ENCODE data around the gene CPTP. TPM values are rescaled to one million over a fixed set of nuclear protein-coding genes. Genes with fewer than 3 reads are reported as not detected.

Gene CPTP
- total RNA-seq, 1 experiment from 2014 or later, result 52.2 TPM

GRCh38 chr1:1337793-1338147 is 13.2 kb downstream of the CPTP start:
- intact Hi-C loops (cut with micrococcal nuclease; ENCODE audit: unreplicated experiment), result no loop called here
- ATAC-seq (peak; percentile 62), DNase-seq (ENCODE audit: low read depth, low spot score) (no peak)
- Histone ChIP-seq H3K4me3 (ENCODE audit: low read depth in 2 of 2, low read length in 2 of 2) (no peak overlapping the region), H3K27ac (ENCODE audit: low read length) (no peak overlapping the region), H3K4me1 (ENCODE audit: control insufficient read depth, insufficient read depth, low read length) (no peaks in the 10 kb centered on the region), H3K36me3 (ENCODE audit: control insufficient read depth, insufficient read depth, low read length) (no peaks in the 10 kb centered on the region), H3K27me3 (ENCODE audit: control insufficient read depth, insufficient read depth, low read length) (no peaks in the 10 kb centered on the region), H3K9me3 (ENCODE audit: control insufficient read depth, insufficient read depth, low read depth, low read length) (no peaks in the 10 kb centered on the region)
- POLR2A ChIA-PET, result no interaction called here
- TF ChIP-seq POLR2AphosphoS5 (IDR thresholded peaks at IDR 0.05; ENCODE audit: low read depth, low read length) (no peak), REST (IDR thresholded peaks at IDR 0.05; ENCODE audit: insufficient read depth in 1 of 2, low read depth in 2 of 2, low read length in 1 of 2) (no peak), CTCF (IDR thresholded peaks at IDR 0.05) (no peak), TCF7L2 (IDR thresholded peaks at IDR 0.05; ENCODE audit: low read depth, low read length) (no peak), SIN3A (IDR thresholded peaks at IDR 0.05; ENCODE audit: borderline replicate concordance, insufficient read depth, low read depth, low read length) (no peak)
- CTCF ChIA-PET, result no interaction called here
- BruUV-seq (replicated peaks), result no TSS peak
- in situ Hi-C loops (cut with HindIII; ENCODE audit: low pct_unique_long_range_greater_than_20kb, low sequenced_read_pairs), result no loop called here

- DNase-seq (ENCODE audit: low read depth, low spot score) (no peak), ATAC-seq (no peak)
- no peak for TF ChIP-seq POLR2AphosphoS5 (IDR thresholded peaks at IDR 0.05; ENCODE audit: low read depth, low read length)
- no peak for TF ChIP-seq TCF7L2 (IDR thresholded peaks at IDR 0.05; ENCODE audit: low read depth, low read length)
- no peak for TF ChIP-seq REST (IDR thresholded peaks at IDR 0.05; ENCODE audit: insufficient read depth in 1 of 2, low read depth in 2 of 2, low read length in 1 of 2)
- no peak for TF ChIP-seq CTCF (IDR thresholded peaks at IDR 0.05)
- no peak for TF ChIP-seq SIN3A (IDR thresholded peaks at IDR 0.05; ENCODE audit: borderline replicate concordance, insufficient read depth, low read depth, low read length)
- Histone ChIP-seq H3K36me3 (ENCODE audit: control insufficient read depth, insufficient read depth, low read length) (no peaks in the 10 kb centered on the region), H3K27me3 (ENCODE audit: control insufficient read depth, insufficient read depth, low read length) (no peaks in the 10 kb centered on the region), H3K27ac (ENCODE audit: low read length) (no peak overlapping the region), H3K4me3 (ENCODE audit: low read depth in 2 of 2, low read length in 2 of 2) (no peak overlapping the region), H3K4me1 (ENCODE audit: control insufficient read depth, insufficient read depth, low read length) (0 out of 2 replicates have a peak, but pooled peaks cover under 1% of the 10 kb centered on the region), H3K9me3 (ENCODE audit: control insufficient read depth, insufficient read depth, low read depth, low read length) (no peaks in the 10 kb centered on the region)
- in situ Hi-C loops (cut with HindIII; ENCODE audit: low pct_unique_long_range_greater_than_20kb, low sequenced_read_pairs) (no loop called here), intact Hi-C loops (cut with micrococcal nuclease; ENCODE audit: unreplicated experiment) (no loop called here)
- CTCF ChIA-PET, result no interaction called here
- POLR2A ChIA-PET, result no interaction called here
- BruUV-seq (replicated peaks), result no TSS peak
Measured at GRCh38 chr1:1338278-1338677, 13.7 kb downstream of the CPTP start.
